CD4-positive, alpha-beta T cell treated with Interleukin-6 at 100 ng/mL for 8 hours (primary cell): ENCODE data around the gene NELL2.
"Not testable (repeated sequence)": the region's sequence is repeated elsewhere in the genome, so short reads cannot be mapped to it uniquely, and the experiment has no call there.

Experiments
- DNase-seq: peaks from one replicate; pipeline ENCODE4 v3.0.0-alpha.2; 2020; ENCODE audit warnings: mixed read lengths, low spot score

Gene NELL2

GRCh38 chr12:44847888-44848702, 28.0 kb downstream of the NELL2 start:
- DNase-seq, result peak; percentile 81

- DNase-seq, result no peak
Measured at GRCh38 chr12:44847403-44847802, 28.7 kb downstream of the NELL2 start.

GRCh38 chr12:44846826-44847225, 29.3 kb downstream of the NELL2 start:
- no peak for DNase-seq

- no peak for DNase-seq
Measured at GRCh38 chr12:44842669-44843068, 33.4 kb downstream of the NELL2 start.

DNA sequence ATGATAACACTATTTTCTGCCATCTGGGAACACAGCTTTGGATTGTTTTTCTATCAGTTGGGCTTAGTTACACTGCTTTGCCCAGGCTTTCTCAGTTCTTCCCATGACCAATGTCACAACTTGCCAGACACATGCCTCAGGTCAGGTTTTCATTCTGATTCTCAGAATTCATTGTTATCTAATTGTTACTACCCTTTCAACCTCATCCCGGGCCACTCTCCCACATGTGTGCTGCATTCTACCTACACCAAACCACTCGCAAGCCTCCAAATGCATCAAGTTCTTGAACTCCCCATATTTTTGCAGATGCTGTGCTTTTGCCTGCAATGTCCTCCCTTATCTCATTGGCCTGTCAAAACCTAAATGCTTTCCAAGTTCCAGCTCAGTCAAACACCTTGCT, 36.3 kb downstream of the NELL2 start:
- no peak for DNase-seq

DNA sequence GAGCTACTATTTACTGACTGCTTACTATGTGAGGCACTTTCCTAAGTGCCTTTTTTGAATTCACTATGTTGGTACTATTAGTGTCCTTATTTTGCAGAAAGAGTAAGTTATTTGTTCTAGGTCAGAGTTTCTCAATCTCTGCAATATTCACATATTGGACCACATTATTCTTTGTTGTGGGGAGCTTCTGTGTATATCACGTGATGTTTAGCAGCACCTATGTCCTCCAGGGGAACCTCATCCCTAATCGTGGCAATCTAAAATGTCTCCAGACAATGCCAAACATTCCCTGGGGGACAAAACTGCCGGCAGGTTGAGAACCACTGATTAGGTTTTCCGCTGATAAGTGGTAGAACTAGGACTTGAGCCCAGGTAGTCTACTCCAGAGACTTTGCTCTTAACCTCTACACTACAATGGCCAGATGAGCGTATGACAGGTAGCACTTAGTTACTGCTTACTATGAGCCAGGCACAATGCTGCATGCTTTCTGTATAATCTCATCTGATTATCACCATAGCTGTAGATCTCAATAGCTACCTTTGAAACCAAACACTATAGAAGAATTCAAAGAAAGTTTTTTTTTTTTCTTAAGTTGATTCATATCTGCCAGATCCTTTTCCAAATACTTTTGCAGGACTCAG, 38.9 kb downstream of the NELL2 start:
- no peak for DNase-seq

- DNase-seq, result peak; percentile 39
Measured at GRCh38 chr12:44835641-44836379, 40.3 kb downstream of the NELL2 start.

- DNase-seq, result not testable (repeated sequence)
Measured at GRCh38 chr12:44834996-44835395, 41.1 kb downstream of the NELL2 start.

DNA sequence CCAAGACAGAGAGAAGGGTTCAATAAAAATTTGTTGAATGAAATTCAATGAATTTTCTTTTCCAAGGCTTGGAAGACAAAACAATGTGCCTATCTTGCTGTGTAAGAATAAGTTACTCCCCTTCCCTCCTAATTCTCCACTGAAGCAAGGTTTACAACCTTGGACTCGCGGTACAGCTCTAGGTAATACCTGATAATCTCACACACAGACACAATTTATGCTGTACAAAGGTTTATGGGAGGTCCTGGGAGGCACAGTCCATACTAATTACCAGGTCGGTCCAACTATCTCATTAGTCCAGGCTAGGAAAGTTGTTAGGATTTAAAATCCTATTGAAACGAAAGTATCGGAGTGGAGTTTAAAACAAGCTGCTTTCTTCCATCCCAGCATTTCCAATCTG, 42.6 kb downstream of the NELL2 start:
- DNase-seq, result no peak

- DNase-seq, result no peak
Measured at GRCh38 chr12:44830566-44831055, 45.5 kb downstream of the NELL2 start.

GRCh38 chr12:44829045-44829444, 47.1 kb downstream of the NELL2 start:
- no peak for DNase-seq

GRCh38 chr12:44827832-44828438, 48.2 kb downstream of the NELL2 start:
- peak; percentile 42 for DNase-seq

GRCh38 chr12:44821702-44822101, 54.4 kb downstream of the NELL2 start:
- DNase-seq, result not testable (repeated sequence)

GRCh38 chr12:44819884-44820283, 56.2 kb downstream of the NELL2 start:
- no peak for DNase-seq

- DNase-seq, result no peak
Measured at GRCh38 chr12:44817687-44818086, 58.4 kb downstream of the NELL2 start.

DNA sequence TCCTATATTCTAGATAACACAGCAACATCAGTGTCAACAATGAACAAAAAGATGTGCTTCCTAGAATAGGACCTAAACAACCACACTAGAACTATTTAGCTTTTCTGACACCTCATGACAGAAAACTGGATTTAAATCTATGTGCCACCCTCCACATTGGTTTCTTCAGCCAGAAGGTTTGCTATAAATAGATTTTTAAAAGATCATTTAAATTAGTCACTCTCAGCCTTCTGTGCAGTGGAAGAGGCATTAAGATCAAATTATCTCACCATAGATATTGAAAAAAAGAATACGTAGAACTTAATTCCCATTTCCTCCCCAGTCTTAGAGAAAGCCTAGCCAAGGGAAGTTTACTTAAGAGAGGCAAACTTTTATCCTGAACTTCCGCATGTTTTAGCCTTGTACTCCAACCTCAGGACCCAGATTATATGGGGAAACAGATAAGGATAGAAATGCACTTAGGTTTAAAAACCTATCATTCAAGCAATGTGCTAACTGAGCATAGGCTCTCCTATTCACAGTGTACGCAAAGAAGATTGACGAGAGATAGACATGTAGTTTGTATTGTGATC, 59.6 kb downstream of the NELL2 start:
- DNase-seq, result no peak

DNA sequence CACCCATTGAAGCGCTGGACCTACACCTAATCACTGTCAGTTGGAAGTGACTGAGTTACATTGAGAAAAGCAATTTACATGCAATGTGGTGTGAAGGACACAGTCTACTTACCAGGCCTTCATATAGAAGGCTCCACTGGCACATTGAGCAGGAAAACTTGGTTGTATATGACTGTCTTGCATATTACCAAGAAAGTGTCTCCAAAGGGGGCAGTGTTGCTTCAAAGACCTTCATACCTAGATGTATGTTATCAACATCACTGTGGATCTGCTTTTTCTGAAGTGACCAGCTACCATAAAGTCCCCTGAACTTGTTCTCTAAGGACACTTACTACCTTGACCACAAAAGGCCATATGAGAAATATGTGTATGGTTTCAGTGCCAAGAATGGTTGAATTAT, 64.1 kb downstream of the NELL2 start:
- DNase-seq, result peak; percentile 66

- no peak for DNase-seq
Measured at GRCh38 chr12:44804068-44804467, 72.0 kb downstream of the NELL2 start.

DNA sequence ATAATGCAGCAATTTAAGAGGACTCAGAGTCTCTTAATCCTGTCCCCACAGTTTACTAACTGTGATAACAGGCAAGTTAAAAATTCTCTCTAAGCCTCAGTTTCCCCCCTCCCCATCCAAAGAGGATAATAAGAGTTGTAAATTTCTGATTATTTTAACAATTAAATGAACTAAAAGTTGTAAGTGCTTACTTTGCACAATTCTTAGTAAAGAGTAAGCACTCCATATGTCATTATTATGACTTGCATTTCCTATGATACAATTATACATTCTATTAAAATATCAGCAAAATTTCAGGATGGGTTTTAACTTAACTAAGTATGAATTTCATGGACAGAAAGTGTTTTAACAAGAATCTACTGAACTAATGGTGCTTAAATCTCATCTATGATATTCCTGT, 80.1 kb downstream of the NELL2 start:
- no peak for DNase-seq

DNA sequence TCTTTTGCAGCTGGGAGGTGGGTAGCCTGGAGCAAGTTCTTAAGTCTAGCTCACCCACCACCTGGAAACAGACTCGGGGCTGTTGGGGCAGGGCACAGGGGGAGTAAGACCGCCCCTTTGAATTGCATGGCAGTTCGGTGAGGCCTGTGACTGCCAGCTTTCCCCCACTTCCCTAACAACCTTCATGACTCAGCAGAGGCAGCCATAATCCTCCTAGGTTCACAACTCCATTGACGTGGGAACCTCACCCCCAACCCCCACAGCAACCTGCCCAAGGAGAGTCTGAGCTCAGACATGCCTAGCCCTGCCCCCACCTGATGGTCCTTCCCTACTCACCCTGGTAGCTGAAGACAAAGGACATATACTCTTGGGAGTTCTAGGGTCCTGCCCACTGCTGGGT, 87.4 kb downstream of the NELL2 start:
- DNase-seq, result no peak

- no peak for DNase-seq
Measured at GRCh38 chr12:44780221-44780790, 95.8 kb downstream of the NELL2 start.

DNA sequence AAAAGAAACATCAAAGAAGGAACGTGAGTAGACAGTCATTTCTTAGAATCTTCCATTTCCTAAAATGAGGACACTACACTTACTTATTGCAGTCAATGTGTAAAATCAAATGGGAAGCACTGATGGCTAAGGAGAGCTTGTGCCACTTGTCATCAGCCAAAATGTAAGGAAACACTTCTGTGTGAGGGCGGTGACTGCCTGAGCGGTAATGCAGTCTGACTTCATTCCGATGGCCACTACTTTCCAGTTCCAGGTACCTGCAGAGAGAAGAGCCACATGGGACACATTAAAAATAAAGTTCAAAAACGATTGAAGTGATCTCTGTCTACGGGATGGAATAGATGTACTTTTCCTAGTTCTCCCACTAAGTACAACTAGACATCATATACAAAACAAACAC, 96.3 kb downstream of the NELL2 start:
- no peak for DNase-seq
